K562 (cell line): ENCODE data around the gene DNMBP. TPM values are rescaled to one million over a fixed set of nuclear protein-coding genes. Genes with fewer than 3 reads are reported as not detected.

Experiments
- ATAC-seq: fragments of 200-7000 bp; cut with Tn5 transposase; 3 replicates; pipeline ENCODE4 v1.9.1; 2020; ENCODE audit warnings: moderate library complexity
- BruUV-seq: library from RNA; stranded (reverse); fragments of 400-500 nt; replicated peaks from 2 replicates; lab custom pipeline; 2021; lab: Mats Ljungman, UMichigan
- CTCF ChIA-PET: fragments of 300-600 bp; formaldehyde crosslinking; extraction: SDS; loops from one replicate; lab custom pipeline; 2021; ENCODE audit warnings: low intra/inter-chr PET ratio; lab: Yijun Ruan, JAX
- POLR2A ChIA-PET: fragments of 300-600, 350-650 bp; sonication (Branson Sonifier 250); formaldehyde crosslinking; extraction: SDS; loops from one replicate; lab custom pipeline; 2021; ENCODE audit warnings: antibody characterized with exemption, inconsistent platforms; lab: Yijun Ruan, JAX
- DNase-seq, 4 experiments: peaks; one replicate each; pipeline versions ENCODE4 v3.0.0 to v3.0.0-alpha.2; 2011 to 2018; ENCODE audit warnings: low spot score in 3 of 4, mixed read lengths in 3 of 4; ENCODE audit errors: extremely low read depth in 1 of 4
- FAIRE-seq: peaks from 2 replicates; lab custom pipeline; 2011; peaks lifted over from hg19 to GRCh38; lab: Jason Lieb, UNC
- H2AFZ ChIP-seq: 2 replicates; pipeline ENCODE4 v1.6.0; 2011; ENCODE audit warnings: low read depth, low read length, control low read depth, inconsistent platforms
- H3K27ac ChIP-seq: fragments of 200-600 bp; 3 replicates; pipeline ENCODE4 v1.8.0; 2011; ENCODE audit warnings: low read depth, mild to moderate bottlenecking, control low read depth, inconsistent platforms, low read length, moderate library complexity, mixed read lengths; ENCODE audit errors: extremely low read depth
- H3K27me3 ChIP-seq, 2 experiments: fragments of 300-600 bp in 1 of 2; 2 replicates in 1 of 2; 3 replicates in 1 of 2; pipeline versions ENCODE4 v1.6.0 to v1.8.0; 2011; ENCODE audit warnings: inconsistent platforms in 2 of 2, low read length in 2 of 2, mild to moderate bottlenecking in 1 of 2, mixed read lengths in 1 of 2, moderate library complexity in 1 of 2; ENCODE audit not compliant: control insufficient read depth in 2 of 2, insufficient read depth in 2 of 2
- H3K36me3 ChIP-seq: fragments of 300-600 bp; 3 replicates; pipeline ENCODE4 v1.8.0; 2011; ENCODE audit warnings: mild to moderate bottlenecking, low read length, inconsistent platforms; ENCODE audit not compliant: control insufficient read depth, insufficient read depth
- H3K4me1 ChIP-seq, 2 experiments: fragments of 200-600 bp in 1 of 2; replicated peaks in 1 of 2; 2 replicates in 1 of 2; 3 replicates in 1 of 2; pipeline versions ENCODE4 v1.5.1 to v1.8.0; 2011; ENCODE audit warnings: inconsistent platforms in 2 of 2, low read length in 2 of 2, mild to moderate bottlenecking in 1 of 2, mixed read lengths in 1 of 2, moderate library complexity in 1 of 2; ENCODE audit not compliant: control insufficient read depth in 2 of 2, insufficient read depth in 2 of 2
- H3K4me2 ChIP-seq: 2 replicates; pipeline ENCODE4 v1.6.1; 2011; ENCODE audit warnings: low read length, control low read depth, inconsistent platforms, mixed read lengths; ENCODE audit not compliant: insufficient read depth
- H3K4me3 ChIP-seq: fragments of 200-600 bp; sonication (generic), shearing (Covaris generic); 2 replicates; pipeline ENCODE4 v1.5.1; 2016; ENCODE audit warnings: control low read depth, inconsistent platforms
- H3K79me2 ChIP-seq: fragments of 200-600 bp; 3 replicates; pipeline ENCODE4 v1.8.0; 2011; ENCODE audit warnings: low read length, inconsistent platforms; ENCODE audit not compliant: control insufficient read depth, insufficient read depth
- H3K9ac ChIP-seq, 2 experiments: 2 replicates each; pipeline versions ENCODE4 v1.6.0 to v1.6.1; 2011; ENCODE audit warnings: low read depth in 2 of 2, low read length in 2 of 2, control low read depth in 1 of 2, inconsistent platforms in 1 of 2, mild to moderate bottlenecking in 1 of 2, mixed read lengths in 1 of 2; ENCODE audit not compliant: insufficient read depth in 1 of 2
- H3K9me1 ChIP-seq: one replicate; pipeline ENCODE4 v1.6.0; 2011; ENCODE audit warnings: inconsistent platforms, mild to moderate bottlenecking, low read length, moderate library complexity; ENCODE audit not compliant: control insufficient read depth, insufficient read depth
- H3K9me3 ChIP-seq: replicated peaks from 2 replicates; pipeline ENCODE4 v1.5.1; 2011; ENCODE audit warnings: low read depth, low read length, inconsistent platforms; ENCODE audit not compliant: control insufficient read depth, insufficient read depth
- H4K20me1 ChIP-seq: replicated peaks from 2 replicates; pipeline ENCODE4 v1.6.1; 2011; ENCODE audit warnings: low read length, inconsistent platforms, mixed read lengths; ENCODE audit not compliant: control insufficient read depth, insufficient read depth
- BDP1 ChIP-seq: IDR thresholded peaks from 3 replicates; pipeline ENCODE4 v1.6.1; 2011; ENCODE audit not compliant: insufficient read length, insufficient read depth
- BRD4 ChIP-seq: fragments of 200-600 bp; sonication (generic); IDR thresholded peaks from 2 replicates; pipeline ENCODE4 v1.6.1; 2017; ENCODE audit warnings: inconsistent platforms
- CCAR2 ChIP-seq: fragments of 200-400 bp; formaldehyde crosslinking; IDR thresholded peaks from 2 replicates; pipeline ENCODE4 v1.6.1; 2017; ENCODE audit warnings: mild to moderate bottlenecking, low read depth, low read length
- FOXA3 ChIP-seq, 2 experiments: fragments of 450-650 bp in 1 of 2; sonication (generic) in 1 of 2; formaldehyde crosslinking; IDR thresholded peaks in 1 of 2; conservative IDR thresholded peaks in 1 of 2; 2 replicates each; pipeline versions ENCODE4 v1.4.0 to v1.8.0; 2020 to 2022; ENCODE audit warnings: mild to moderate bottlenecking in 2 of 2, missing genetic modification reagents in 1 of 2
- FOXK2 ChIP-seq, 2 experiments: fragments of 450-650 bp; IDR thresholded peaks in 1 of 2; conservative IDR thresholded peaks in 1 of 2; 2 replicates each; pipeline ENCODE4 v1.6.1; 2016; ENCODE audit warnings: low read depth in 2 of 2, mild to moderate bottlenecking in 1 of 2
- KHSRP ChIP-seq: fragments of 450-650 bp; IDR thresholded peaks from 2 replicates; pipeline ENCODE4 v1.6.1; 2017
- ZNF274 ChIP-seq: IDR thresholded peaks from 2 replicates; pipeline ENCODE4 v1.6.1; 2011; ENCODE audit warnings: low read depth, mild to moderate bottlenecking, low read length, moderate library complexity, borderline replicate concordance
- ZNF76 ChIP-seq: fragments of 250-450 bp; sonication (Bioruptor Pico); IDR thresholded peaks from 2 replicates; pipeline ENCODE4 v1.4.0; 2020; ENCODE audit warnings: mild to moderate bottlenecking, moderate library complexity, borderline replicate concordance
- whole genome bisulfite sequencing: fragments of 100-300 bp; shearing (Covaris generic); methylation state at CpG from one replicate; pipeline ENCODE4 v1.1.6; 2016; ENCODE audit warnings: low coverage, mixed read lengths; ENCODE audit not compliant: insufficient coverage; ENCODE audit errors: missing lambda C conversion rate; 5-methylcytosine and 5-hydroxymethylcytosine counted together
- in situ Hi-C: fragments of 300-500 bp; cut with MboI; formaldehyde crosslinking; loops from 4 replicates; pipeline ENCODE4 v1.15.0; 2018; ENCODE audit warnings: inconsistent platforms, mixed read lengths
- intact Hi-C: fragments of 100-400 bp; cut with micrococcal nuclease; formaldehyde crosslinking; loops from 2 replicates; pipeline ENCODE4 v1.14.2; 2022
- polyA plus RNA-seq, 8 experiments: library from polyadenylated mRNA; depleted of rRNA in 4 of 8; stranded (reverse) in 5 of 8; unstranded in 3 of 8; fragments of >200 nt; fragmentation: Nextera tagmentation in 2 of 8; fragmentation: Illumina TruSeq in 1 of 8; extraction: Ambion mirVana in 2 of 8; extraction: Trizol in 1 of 8; gene quantifications; 2 replicates each; pipeline versions ENCODE4 v1.2.1 to v1.2.3, GENCODE V29; 2011 to 2014; ENCODE audit warnings: inconsistent platforms in 1 of 8, missing spikeins in 1 of 8
- total RNA-seq, 7 experiments: library from RNA; depleted of rRNA in 6 of 7; stranded (reverse); fragments of >200 nt in 6 of 7; fragmentation: Illumina TruSeq in 2 of 7; extraction: Trizol in 2 of 7; gene quantifications; 2 replicates each; pipeline versions ENCODE4 v1.2.1 to v1.2.3, GENCODE V29; 2011 to 2021; ENCODE audit warnings: low replicate concordance in 1 of 7
- TF ChIP-seq, protein P1 (sequence below): fragments of 200-800 bp; sonication (Bioruptor generic); IDR thresholded peaks from 2 replicates; pipeline ENCODE4 v1.6.1; 2016; ENCODE audit warnings: missing genetic modification characterization, missing compliant biosample characterization
- TF ChIP-seq, protein P2 (sequence below): fragments of 450-650 bp; conservative IDR thresholded peaks from 2 replicates; pipeline ENCODE4 v1.6.1; 2016; ENCODE audit warnings: missing genetic modification characterization, low read depth, mild to moderate bottlenecking, missing compliant biosample characterization, moderate library complexity
- TF ChIP-seq, protein P3 (sequence below): fragments of 450-650 bp; IDR thresholded peaks from 2 replicates; pipeline ENCODE4 v1.6.1; 2017; ENCODE audit warnings: antibody characterized with exemption, mild to moderate bottlenecking

DNMBP gene
- total and polyA plus RNA-seq, 9 of the 15 experiments (the other 6 are each of a cell fraction or from before 2014, with no cell fraction given): 0.83 to 3.7 (median 2.2) TPM

DNA sequence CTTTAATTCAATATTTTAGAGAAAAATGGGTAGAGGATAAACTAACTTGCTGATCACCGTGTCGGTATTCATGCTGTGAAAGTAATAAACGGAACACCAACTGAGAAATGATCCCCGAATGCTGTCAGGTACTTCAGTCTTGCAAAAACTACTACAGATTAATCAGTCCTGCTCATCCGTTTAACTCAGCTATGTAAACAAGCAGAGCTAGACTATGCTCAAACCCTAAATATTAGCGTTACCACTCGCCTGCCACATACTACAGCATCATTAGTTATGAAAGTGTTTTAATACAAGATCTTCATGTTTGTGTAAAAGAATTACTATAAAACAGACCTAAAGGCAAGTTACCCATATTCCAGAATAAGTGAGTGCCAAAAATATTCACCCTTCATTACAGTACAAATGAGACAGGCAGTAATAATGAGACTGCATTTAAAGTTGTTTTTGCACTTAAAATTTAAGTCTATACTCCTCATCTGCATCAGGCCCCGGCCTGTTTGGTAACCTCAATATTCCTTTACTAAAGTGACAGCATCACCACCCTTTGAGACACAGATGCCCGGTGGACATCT, 952 bp downstream of the DNMBP start:
- in situ Hi-C loops (no loop called here), intact Hi-C loops (no loop called here)
- Histone ChIP-seq H4K20me1 (0 out of 2 replicates have a peak, but pooled peaks cover 7% of the 10 kb centered on the region), H3K9me1 (no peaks in the 10 kb centered on the region), H2AFZ (peak overlapping the region; percentile 91), H3K4me1 (peaks cover 12 to 24% of the 10 kb centered on the region in 2 experiments; a peak in 4 of 5 replicates), H3K27ac (peak overlapping the region; percentile 40; the same call in 1 of the 3 replicates), H3K4me3 (peak overlapping the region; percentile 59), H3K79me2 (peaks cover 19% of the 10 kb centered on the region), H3K9ac (peak overlapping the region; percentile 55 to 91), H3K27me3 (no peaks in the 10 kb centered on the region), H3K4me2 (peak overlapping the region; percentile 87), H3K9me3 (no peaks in the 10 kb centered on the region), H3K36me3 (no peaks in the 10 kb centered on the region)
- WGBS: 5% methylated on average over 9 of the region's 9 CpGs
- FAIRE-seq (peak; percentile 62), ATAC-seq (peak; percentile 10; the same call in 2 of the 3 replicates), DNase-seq (peak in 1 of 4 experiments; percentile 8)
- BruUV-seq: TSS peak; percentile 54
- CTCF ChIA-PET: no interaction called here
- POLR2A ChIA-PET: interaction anchor here (0.7 kb wide), 1 partner anchor 36 kb away, joined by 3 read pairs; no protein-coding TSS in a partner anchor
- TF ChIP-seq, protein P1, sequence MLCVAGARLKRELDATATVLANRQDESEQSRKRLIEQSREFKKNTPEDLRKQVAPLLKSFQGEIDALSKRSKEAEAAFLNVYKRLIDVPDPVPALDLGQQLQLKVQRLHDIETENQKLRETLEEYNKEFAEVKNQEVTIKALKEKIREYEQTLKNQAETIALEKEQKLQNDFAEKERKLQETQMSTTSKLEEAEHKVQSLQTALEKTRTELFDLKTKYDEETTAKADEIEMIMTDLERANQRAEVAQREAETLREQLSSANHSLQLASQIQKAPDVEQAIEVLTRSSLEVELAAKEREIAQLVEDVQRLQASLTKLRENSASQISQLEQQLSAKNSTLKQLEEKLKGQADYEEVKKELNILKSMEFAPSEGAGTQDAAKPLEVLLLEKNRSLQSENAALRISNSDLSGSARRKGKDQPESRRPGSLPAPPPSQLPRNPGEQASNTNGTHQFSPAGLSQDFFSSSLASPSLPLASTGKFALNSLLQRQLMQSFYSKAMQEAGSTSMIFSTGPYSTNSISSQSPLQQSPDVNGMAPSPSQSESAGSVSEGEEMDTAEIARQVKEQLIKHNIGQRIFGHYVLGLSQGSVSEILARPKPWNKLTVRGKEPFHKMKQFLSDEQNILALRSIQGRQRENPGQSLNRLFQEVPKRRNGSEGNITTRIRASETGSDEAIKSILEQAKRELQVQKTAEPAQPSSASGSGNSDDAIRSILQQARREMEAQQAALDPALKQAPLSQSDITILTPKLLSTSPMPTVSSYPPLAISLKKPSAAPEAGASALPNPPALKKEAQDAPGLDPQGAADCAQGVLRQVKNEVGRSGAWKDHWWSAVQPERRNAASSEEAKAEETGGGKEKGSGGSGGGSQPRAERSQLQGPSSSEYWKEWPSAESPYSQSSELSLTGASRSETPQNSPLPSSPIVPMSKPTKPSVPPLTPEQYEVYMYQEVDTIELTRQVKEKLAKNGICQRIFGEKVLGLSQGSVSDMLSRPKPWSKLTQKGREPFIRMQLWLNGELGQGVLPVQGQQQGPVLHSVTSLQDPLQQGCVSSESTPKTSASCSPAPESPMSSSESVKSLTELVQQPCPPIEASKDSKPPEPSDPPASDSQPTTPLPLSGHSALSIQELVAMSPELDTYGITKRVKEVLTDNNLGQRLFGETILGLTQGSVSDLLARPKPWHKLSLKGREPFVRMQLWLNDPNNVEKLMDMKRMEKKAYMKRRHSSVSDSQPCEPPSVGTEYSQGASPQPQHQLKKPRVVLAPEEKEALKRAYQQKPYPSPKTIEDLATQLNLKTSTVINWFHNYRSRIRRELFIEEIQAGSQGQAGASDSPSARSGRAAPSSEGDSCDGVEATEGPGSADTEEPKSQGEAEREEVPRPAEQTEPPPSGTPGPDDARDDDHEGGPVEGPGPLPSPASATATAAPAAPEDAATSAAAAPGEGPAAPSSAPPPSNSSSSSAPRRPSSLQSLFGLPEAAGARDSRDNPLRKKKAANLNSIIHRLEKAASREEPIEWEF (CRISPR knock-in tag): no peak
- TF ChIP-seq FOXK2 (conservative IDR thresholded peaks at IDR 0.05 in 1 of 2, IDR thresholded peaks at IDR 0.05 in 1 of 2; ENCODE audit: low read depth in 2 of 2) (peak; percentile 37 to 56; a peak in 2 of 4 replicates), ZNF76 (no peak), ZNF274 (no peak), FOXA3 (CRISPR knock-in tag; conservative IDR thresholded peaks at IDR 0.05 in 1 of 2, IDR thresholded peaks at IDR 0.05 in 1 of 2) (peak; percentile 84 to 94), CCAR2 (no peak), BRD4 (no peak), KHSRP (no peak), BDP1 (no peak)
- TF ChIP-seq, protein P2, sequence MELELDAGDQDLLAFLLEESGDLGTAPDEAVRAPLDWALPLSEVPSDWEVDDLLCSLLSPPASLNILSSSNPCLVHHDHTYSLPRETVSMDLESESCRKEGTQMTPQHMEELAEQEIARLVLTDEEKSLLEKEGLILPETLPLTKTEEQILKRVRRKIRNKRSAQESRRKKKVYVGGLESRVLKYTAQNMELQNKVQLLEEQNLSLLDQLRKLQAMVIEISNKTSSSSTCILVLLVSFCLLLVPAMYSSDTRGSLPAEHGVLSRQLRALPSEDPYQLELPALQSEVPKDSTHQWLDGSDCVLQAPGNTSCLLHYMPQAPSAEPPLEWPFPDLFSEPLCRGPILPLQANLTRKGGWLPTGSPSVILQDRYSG (tag): no peak
- TF ChIP-seq, protein P3, sequence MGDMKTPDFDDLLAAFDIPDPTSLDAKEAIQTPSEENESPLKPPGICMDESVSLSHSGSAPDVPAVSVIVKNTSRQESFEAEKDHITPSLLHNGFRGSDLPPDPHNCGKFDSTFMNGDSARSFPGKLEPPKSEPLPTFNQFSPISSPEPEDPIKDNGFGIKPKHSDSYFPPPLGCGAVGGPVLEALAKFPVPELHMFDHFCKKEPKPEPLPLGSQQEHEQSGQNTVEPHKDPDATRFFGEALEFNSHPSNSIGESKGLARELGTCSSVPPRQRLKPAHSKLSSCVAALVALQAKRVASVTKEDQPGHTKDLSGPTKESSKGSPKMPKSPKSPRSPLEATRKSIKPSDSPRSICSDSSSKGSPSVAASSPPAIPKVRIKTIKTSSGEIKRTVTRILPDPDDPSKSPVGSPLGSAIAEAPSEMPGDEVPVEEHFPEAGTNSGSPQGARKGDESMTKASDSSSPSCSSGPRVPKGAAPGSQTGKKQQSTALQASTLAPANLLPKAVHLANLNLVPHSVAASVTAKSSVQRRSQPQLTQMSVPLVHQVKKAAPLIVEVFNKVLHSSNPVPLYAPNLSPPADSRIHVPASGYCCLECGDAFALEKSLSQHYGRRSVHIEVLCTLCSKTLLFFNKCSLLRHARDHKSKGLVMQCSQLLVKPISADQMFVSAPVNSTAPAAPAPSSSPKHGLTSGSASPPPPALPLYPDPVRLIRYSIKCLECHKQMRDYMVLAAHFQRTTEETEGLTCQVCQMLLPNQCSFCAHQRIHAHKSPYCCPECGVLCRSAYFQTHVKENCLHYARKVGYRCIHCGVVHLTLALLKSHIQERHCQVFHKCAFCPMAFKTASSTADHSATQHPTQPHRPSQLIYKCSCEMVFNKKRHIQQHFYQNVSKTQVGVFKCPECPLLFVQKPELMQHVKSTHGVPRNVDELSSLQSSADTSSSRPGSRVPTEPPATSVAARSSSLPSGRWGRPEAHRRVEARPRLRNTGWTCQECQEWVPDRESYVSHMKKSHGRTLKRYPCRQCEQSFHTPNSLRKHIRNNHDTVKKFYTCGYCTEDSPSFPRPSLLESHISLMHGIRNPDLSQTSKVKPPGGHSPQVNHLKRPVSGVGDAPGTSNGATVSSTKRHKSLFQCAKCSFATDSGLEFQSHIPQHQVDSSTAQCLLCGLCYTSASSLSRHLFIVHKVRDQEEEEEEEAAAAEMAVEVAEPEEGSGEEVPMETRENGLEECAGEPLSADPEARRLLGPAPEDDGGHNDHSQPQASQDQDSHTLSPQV: no peak
